Activated naive CD4-positive, alpha-beta T cell treated with anti-CD3 and anti-CD28 coated beads, Interleukin-2, amount 10 ng/mL, durations not matched to agents 7 days and 5 days (primary cell): ENCODE measurements around the gene SPAG6.

Source experiments
- CTCF ChIA-PET: fragments of 350-600 bp; sonication (Branson Sonifier 250); formaldehyde crosslinking; loops from one replicate; lab custom pipeline; 2021; ENCODE audit warnings: antibody characterized with exemption; lab: Charles Lee
- DNase-seq: peaks from one replicate; pipeline ENCODE4 v3.0.0-alpha.2; 2020
- H3K27ac Mint-ChIP-seq: one replicate; pipeline ENCODE4 v1.8.0; 2021; ENCODE audit warnings: mild to moderate bottlenecking, moderate library complexity, mixed read lengths
- H3K27me3 Mint-ChIP-seq: one replicate; pipeline ENCODE4 v1.8.0; 2021; ENCODE audit warnings: mild to moderate bottlenecking, mixed read lengths
- H3K36me3 Mint-ChIP-seq: one replicate; pipeline ENCODE4 v1.8.0; 2021; ENCODE audit warnings: mixed read lengths
- H3K4me1 Mint-ChIP-seq: one replicate; pipeline ENCODE4 v1.8.0; 2021; ENCODE audit warnings: mixed read lengths
- H3K4me3 Mint-ChIP-seq: one replicate; pipeline ENCODE4 v1.8.0; 2021; ENCODE audit warnings: mild to moderate bottlenecking, moderate library complexity, mixed read lengths
- H3K9me3 Mint-ChIP-seq: one replicate; pipeline ENCODE4 v1.8.0; 2021; ENCODE audit warnings: mixed read lengths

Gene SPAG6

GRCh38 chr10:22325272-22326144 is 19.8 kb upstream of the SPAG6 start:
- CTCF ChIA-PET: interaction anchor here (1.1 kb wide), 1 partner anchor 15 kb away, joined by 3 read pairs; no protein-coding TSS in a partner anchor
- Mint-ChIP-seq H3K4me1 (peaks cover 41% of the 10 kb centered on the region), H3K9me3 (no peaks in the 10 kb centered on the region), H3K27ac (peak overlapping the region; percentile 75), H3K36me3 (peaks cover 16% of the 10 kb centered on the region), H3K4me3 (peak overlapping the region; percentile 84), H3K27me3 (peaks cover 47% of the 10 kb centered on the region)
- DNase-seq: peak; percentile 79

DNA sequence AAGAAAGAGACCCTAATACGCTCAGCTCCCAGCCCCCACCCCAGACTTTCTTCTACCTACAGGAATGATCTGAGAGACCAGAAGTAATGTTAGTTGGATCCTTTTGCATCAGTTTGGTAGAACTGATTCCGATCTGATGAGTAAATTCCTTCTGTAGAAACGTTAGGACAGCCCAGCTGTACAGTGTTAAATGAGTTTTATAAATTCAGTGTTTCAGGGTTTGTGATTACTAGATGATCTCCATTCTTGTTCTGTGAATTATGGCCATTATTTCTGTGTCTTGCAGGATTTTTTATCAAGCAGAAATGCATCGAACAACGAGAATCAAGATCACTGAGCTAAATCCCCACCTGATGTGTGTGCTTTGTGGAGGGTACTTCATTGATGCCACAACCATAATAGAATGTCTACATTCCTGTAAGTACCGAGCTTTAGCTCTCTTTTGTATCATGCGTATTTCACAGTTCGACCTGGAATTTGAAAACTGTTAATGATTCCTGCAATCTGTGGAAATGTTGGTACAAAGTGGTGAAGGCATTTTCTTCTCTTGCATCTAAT is 19.1 kb upstream of the SPAG6 start:
- H3K4me3 Mint-ChIP-seq: peak overlapping the region; percentile 71
- H3K27ac Mint-ChIP-seq: peak overlapping the region; percentile 72
- H3K27me3 Mint-ChIP-seq: peaks cover 44% of the 10 kb centered on the region
- no peak for DNase-seq
- peaks cover 18% of the 10 kb centered on the region for H3K36me3 Mint-ChIP-seq
- CTCF ChIA-PET: no interaction called here
- H3K9me3 Mint-ChIP-seq: no peaks in the 10 kb centered on the region
- H3K4me1 Mint-ChIP-seq: peaks cover 41% of the 10 kb centered on the region

DNA sequence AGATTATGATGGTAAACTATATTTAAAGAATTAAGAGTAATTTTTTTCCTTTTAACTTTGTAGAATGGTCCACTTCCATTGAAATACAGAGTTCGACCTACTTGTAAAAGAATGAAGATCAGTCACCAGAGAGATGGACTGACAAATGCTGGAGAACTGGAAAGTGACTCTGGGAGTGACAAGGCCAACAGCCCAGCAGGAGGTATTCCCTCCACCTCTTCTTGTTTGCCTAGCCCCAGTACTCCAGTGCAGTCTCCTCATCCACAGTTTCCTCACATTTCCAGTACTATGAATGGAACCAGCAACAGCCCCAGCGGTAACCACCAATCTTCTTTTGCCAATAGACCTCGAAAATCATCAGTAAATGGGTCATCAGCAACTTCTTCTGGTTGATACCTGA is 16.1 kb upstream of the SPAG6 start:
- Mint-ChIP-seq H3K4me3 (no peak overlapping the region), H3K9me3 (peaks cover 3% of the 10 kb centered on the region), H3K27me3 (peaks cover 34% of the 10 kb centered on the region), H3K36me3 (peaks cover 30% of the 10 kb centered on the region), H3K4me1 (peaks cover 42% of the 10 kb centered on the region), H3K27ac (no peak overlapping the region)
- CTCF ChIA-PET: no interaction called here
- no peak for DNase-seq

DNA sequence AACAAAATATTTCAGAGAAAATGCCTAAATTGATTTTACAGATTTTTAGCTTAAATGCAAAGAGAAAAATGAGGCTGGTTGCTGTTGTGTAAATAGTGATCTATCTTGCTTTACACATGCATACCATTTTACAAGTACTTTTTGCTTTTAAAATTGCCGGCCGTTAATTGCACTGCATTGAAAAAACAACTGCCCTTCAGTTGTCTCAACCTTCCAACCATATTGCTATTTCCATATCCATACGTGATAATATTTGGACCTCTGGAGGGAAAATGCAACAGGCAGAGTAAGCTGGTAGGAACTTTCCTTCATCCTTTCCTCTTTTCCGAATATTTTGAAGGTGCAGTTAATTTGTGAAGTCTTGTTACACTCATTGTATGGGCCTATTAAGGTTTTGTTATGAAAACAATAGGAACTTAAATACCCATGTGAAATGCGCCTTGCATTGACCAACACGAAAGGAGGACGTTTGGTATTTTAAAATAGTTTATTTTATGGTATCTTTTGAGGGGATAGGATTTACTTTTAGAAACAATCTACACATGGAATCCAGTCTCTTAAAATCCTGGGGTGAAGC is 13.1 kb upstream of the SPAG6 start:
- Mint-ChIP-seq H3K36me3 (peaks cover 25% of the 10 kb centered on the region), H3K9me3 (peaks cover 3% of the 10 kb centered on the region), H3K27me3 (peaks cover 47% of the 10 kb centered on the region), H3K4me1 (peaks cover 39% of the 10 kb centered on the region), H3K4me3 (peak overlapping the region; percentile 65), H3K27ac (peak overlapping the region; percentile 91)
- no peak for DNase-seq
- CTCF ChIA-PET: interaction anchor here (1.1 kb wide), 1 partner anchor 10 kb away, joined by 4 read pairs; no protein-coding TSS in a partner anchor

GRCh38 chr10:22333167-22333974 is 11.9 kb upstream of the SPAG6 start:
- peak; percentile 46 for DNase-seq
- CTCF ChIA-PET: no interaction called here
- Mint-ChIP-seq H3K36me3 (peaks cover 25% of the 10 kb centered on the region), H3K4me1 (peaks cover 46% of the 10 kb centered on the region), H3K9me3 (peaks cover 3% of the 10 kb centered on the region), H3K4me3 (peak overlapping the region; percentile 65), H3K27ac (peak overlapping the region; percentile 91), H3K27me3 (peaks cover 55% of the 10 kb centered on the region)

DNA sequence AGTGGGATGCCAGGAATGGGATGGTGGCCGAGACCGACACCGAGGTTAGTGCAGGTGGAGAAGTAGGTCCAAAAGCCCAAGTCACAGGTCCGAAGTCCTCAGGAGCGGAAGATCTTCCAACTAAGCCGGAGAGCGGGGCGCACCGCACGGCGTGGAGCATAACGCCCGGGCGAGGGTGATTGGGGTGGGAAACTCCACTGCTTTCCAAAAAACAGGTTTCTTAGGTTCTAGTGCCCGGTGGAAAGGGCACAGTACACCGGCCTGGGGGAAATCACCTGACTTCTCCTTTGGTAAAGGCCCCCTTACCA is 11.4 kb upstream of the SPAG6 start:
- peak overlapping the region; percentile 65 for H3K4me3 Mint-ChIP-seq
- DNase-seq: no peak
- CTCF ChIA-PET: no interaction called here
- H3K36me3 Mint-ChIP-seq: peaks cover 25% of the 10 kb centered on the region
- H3K27ac Mint-ChIP-seq: peak overlapping the region; percentile 91
- H3K27me3 Mint-ChIP-seq: peaks cover 61% of the 10 kb centered on the region
- peaks cover 3% of the 10 kb centered on the region for H3K9me3 Mint-ChIP-seq
- peaks cover 50% of the 10 kb centered on the region for H3K4me1 Mint-ChIP-seq

- H3K27ac Mint-ChIP-seq: no peak overlapping the region
- peaks cover 3% of the 10 kb centered on the region for H3K9me3 Mint-ChIP-seq
- peaks cover 19% of the 10 kb centered on the region for H3K36me3 Mint-ChIP-seq
- H3K27me3 Mint-ChIP-seq: peaks cover 64% of the 10 kb centered on the region
- CTCF ChIA-PET: no interaction called here
- peak overlapping the region; percentile 69 for H3K4me3 Mint-ChIP-seq
- no peak for DNase-seq
- peaks cover 54% of the 10 kb centered on the region for H3K4me1 Mint-ChIP-seq
Measured at GRCh38 chr10:22334414-22335172, 10.7 kb upstream of the SPAG6 start.

GRCh38 chr10:22335173-22335933 is 9.9 kb upstream of the SPAG6 start:
- peaks cover 17% of the 10 kb centered on the region for H3K36me3 Mint-ChIP-seq
- CTCF ChIA-PET: no interaction called here
- H3K27me3 Mint-ChIP-seq: peaks cover 71% of the 10 kb centered on the region
- H3K4me1 Mint-ChIP-seq: peaks cover 62% of the 10 kb centered on the region
- H3K9me3 Mint-ChIP-seq: peaks cover 3% of the 10 kb centered on the region
- H3K4me3 Mint-ChIP-seq: peak overlapping the region; percentile 69
- DNase-seq: peak; percentile 76
- H3K27ac Mint-ChIP-seq: peak overlapping the region; percentile 82

DNA sequence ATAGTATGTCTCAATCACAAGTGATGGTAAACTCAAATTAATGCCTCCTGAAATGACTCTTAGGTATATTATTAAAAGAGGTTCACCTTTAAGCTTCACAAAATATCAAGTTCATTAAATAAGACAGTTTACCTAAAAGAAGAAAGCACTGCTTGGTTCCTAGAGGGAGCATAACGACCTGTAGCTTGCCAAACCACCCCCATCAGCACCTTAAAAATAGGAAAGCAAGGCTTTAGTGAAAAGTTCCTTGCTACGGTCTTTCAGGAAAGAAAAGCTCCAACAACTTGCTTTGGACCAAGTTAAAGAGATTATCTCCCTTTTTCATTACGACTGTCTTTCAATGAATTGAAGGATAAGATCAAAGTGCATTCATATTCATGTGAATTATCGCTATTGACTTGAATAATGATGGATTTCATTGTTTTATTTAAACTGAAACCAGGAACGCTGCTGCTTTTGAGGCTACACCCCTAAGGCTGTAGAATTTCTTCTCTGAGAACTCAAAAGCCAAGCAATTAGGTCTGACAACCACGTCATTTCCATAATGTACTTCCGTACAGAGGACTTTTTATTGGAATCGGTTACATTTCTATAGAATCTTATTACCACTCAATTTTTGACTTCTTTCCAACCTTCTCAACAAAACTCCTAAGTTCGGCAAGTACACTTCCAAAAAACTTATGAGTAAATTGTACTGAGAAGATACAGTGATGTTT is 7.0 kb upstream of the SPAG6 start:
- Mint-ChIP-seq H3K27me3 (peaks cover 86% of the 10 kb centered on the region), H3K27ac (no peak overlapping the region), H3K4me3 (peak overlapping the region; percentile 18), H3K9me3 (peaks cover 3% of the 10 kb centered on the region), H3K4me1 (peaks cover 57% of the 10 kb centered on the region), H3K36me3 (peaks cover 8% of the 10 kb centered on the region)
- no peak for DNase-seq
- CTCF ChIA-PET: interaction anchor here (1.0 to 1.7 kb wide), 3 partner anchors 650 to 864 kb away, joined by 3 to 4 read pairs (median 3); no protein-coding TSS in a partner anchor

GRCh38 chr10:22338931-22339330 is 6.4 kb upstream of the SPAG6 start:
- Mint-ChIP-seq H3K36me3 (peaks cover 3% of the 10 kb centered on the region), H3K27me3 (peaks cover 83% of the 10 kb centered on the region), H3K4me3 (peak overlapping the region; percentile 18), H3K9me3 (no peaks in the 10 kb centered on the region), H3K4me1 (peaks cover 52% of the 10 kb centered on the region), H3K27ac (no peak overlapping the region)
- DNase-seq: no peak
- CTCF ChIA-PET: interaction anchor here (1.0 to 1.7 kb wide), 3 partner anchors 650 to 863 kb away, joined by 3 to 4 read pairs (median 3); no protein-coding TSS in a partner anchor

GRCh38 chr10:22339761-22340328 is 5.5 kb upstream of the SPAG6 start:
- H3K4me1 Mint-ChIP-seq: peaks cover 54% of the 10 kb centered on the region
- CTCF ChIA-PET: interaction anchor here (0.6 to 0.9 kb wide), 2 partner anchors 21 to 310 kb away, joined by 3 read pairs; no protein-coding TSS in a partner anchor
- H3K4me3 Mint-ChIP-seq: peak overlapping the region; percentile 89
- H3K36me3 Mint-ChIP-seq: peaks cover 9% of the 10 kb centered on the region
- peak overlapping the region; percentile 86 for H3K27ac Mint-ChIP-seq
- no peak for DNase-seq
- H3K9me3 Mint-ChIP-seq: no peaks in the 10 kb centered on the region
- peaks cover 83% of the 10 kb centered on the region for H3K27me3 Mint-ChIP-seq
